HG02970 (cell line): ENCODE data around the gene AGAP3.
A peak's percentile ranks its signal among the peaks of the same experiment; 100 is the strongest.

Experiments used
- ATAC-seq: cut with Tn5 transposase; IDR thresholded peaks from one replicate; pipeline ENCODE4 v1.9.1; 2021; ENCODE audit warnings: mild to moderate bottlenecking, moderate library complexity, moderate number of reproducible peaks; ENCODE audit not compliant: unreplicated experiment, low FRiP score

The AGAP3 gene

DNA sequence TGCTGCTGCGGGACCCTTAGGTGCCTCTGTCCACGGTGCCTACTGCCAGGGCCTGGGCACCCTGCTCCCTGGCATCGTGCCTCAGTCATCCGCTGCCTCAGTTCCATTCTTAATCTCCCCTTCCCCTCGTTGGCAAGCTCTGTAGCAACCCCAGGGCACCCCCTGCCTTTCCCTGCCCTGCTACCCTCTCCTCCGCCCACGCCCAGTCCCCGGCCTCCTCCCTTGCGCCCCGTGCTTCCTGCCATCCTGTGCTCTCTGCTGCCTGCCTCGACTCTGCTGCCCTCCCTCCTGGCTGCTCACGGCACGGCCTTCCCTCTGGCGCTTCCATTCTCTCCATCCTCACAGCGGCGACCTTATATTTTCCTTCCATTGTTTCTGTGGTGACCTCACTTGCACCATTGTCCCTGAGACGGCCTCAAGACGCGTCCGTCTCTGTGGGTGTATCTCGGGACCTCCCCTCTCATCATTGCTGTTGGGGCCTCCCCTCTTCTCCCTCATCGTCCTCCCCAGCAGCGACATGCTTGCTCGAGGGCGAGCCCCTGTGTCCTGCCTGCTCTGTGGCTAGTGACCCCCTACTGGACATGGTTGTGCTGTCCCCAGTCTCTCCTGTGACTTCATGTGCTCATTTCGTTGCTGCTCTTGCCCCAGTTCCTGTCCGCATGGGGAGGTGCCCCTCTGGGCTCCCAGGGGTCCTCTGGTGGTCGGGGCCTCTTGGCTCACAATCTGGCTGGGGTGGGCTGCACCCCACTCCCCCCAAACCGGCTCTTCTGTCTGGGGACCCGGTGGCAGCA is 35.3 kb downstream of the AGAP3 start:
- ATAC-seq = no peak

DNA sequence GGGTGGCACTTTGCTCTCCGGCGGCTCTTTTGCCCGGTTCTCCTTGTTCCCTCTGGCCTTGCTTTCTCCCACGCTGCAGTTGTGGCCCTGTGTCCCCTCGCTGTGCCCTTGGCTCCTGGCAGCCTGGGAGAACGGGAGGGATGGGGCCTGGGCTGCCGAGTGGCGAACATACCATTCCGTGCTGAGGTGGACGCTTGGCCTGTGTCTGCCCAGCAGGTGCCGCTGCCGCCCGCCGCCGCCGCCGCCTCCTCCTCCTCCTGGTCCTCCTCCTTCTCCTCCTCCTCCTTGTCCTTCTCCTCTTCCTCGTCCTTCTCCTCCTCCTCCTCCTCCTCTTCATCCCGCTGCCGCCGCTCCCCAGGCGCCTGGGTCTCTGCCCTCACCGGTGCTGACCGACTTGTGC is 36.0 kb downstream of the AGAP3 start:
- ATAC-seq = no peak

DNA sequence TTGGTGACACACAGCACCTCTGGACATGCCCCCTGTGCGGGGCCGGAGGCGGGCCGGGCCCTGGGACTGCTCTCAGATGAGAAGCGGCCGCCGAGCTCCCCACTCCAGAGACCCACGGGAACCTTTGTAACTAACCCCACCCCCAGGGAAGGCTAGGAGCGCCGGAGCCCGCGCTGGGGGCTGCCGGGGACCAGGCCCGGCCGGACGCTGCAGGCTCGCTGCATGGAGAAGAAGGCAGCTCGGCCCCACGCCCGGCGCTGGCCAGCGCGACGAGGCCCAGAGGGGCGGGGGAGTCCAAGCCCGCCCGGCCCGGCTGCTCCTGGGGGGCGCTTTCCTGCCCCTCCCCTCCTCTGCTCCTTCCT is 36.5 kb downstream of the AGAP3 start:
- no peak for ATAC-seq

DNA sequence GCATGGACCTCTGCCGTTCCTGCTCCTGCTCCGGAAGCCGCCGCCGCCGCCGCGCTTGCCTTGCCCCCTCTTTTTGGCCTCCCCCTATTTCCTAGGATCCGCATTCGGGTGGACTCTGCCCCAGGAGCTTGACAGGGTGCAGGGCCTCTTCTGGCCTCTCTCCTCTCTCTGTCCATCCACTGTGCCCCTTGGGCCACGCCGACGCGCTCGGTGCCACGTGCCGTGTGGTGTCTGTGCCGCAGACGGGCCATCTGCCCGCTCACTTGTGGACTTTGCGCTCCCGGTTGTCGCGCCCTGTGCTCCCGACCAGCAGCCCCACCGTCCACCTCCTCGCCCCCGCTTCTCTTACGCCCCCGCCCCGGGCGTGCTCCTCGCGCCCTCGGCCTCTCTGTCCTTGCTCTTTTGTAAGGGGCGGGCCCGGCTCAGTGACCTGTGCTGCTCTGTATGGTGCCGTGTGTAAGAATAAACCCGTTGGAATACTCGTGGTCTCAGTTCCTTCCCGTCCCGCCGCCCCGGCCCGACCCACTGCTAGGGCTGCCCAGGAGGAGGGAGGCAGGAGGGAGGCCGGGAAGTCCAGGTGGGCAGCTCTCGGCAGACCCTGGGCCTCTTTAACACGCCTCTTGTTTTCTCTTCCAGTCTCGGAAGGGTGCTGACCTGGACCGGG is 37.0 kb downstream of the AGAP3 start:
- ATAC-seq = no peak

DNA sequence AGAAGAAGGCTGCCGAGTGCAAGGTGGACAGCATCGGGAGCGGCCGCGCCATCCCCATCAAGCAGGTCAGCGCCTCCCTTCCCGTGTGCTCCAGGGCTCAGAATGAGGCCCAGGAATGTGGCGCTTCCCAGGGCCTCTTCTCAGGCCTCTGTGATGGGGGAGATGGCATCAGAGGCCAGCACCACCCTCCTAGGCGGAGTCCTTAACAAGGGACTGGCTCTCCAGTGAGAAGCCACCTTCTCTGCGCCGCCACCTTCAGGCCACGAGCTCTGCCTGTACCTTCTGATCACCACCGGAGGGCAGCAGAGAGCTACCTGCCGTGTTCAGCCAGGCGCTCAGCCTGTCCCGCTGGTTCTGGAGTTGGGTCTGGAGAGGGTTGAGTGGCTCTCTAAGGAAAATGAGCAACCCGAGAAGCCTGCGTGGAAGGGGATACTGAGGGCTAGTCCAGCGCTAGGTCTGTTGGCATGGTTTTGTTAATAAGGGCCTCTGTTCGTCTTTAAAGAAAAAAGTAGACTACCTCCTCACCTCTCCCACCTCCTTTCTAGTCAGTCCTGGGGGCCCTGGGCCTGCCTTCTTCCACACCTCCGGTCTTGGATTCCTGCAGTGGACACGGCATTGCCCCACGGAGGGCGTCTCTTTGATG is 37.7 kb downstream of the AGAP3 start:
- ATAC-seq = peak; percentile 62

DNA sequence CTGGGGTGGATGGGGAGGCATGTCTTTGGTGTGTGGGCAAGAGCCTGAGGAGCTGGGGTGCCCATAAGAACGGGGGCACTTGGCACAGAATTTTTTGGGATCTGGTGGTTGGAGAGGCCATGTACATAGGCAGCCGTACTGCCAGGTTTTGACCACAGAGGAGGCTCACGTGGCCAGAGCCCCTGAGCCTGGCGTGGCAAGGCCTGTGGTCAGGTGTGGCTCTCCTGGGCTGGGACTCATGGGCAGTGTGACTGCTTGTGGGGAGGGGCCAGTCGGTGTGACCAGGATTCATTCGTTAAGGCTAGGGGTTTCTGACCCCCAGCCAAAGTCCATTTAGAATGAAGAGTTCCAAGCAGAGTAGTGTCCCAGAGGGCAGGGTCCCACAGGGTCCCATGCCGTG is 38.2 kb downstream of the AGAP3 start:
- no peak for ATAC-seq

DNA sequence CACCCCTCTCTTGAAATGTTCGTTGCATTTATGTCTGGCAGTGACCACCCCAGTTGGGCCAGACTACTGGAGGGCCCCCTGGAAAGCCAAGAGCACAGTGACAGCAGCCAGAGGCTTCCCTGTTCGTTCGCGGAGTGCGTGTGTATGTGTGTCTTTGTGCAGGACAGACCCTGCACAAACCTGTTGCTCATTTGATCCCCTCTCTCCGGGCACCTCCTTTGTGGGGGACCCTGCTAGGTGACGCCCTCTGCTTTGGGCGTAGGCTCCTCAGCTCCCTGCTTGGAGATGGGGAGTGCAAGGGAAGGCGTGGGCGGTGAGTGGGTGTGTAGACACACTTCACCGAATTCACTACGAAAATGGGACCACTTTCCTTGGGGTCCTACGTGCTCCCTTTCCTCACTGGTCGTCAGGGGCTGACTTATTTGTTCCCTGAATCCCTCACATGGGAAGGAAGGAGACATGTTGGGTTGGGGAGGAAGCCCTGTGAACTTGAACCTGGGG is 38.7 kb downstream of the AGAP3 start:
- no peak for ATAC-seq

DNA sequence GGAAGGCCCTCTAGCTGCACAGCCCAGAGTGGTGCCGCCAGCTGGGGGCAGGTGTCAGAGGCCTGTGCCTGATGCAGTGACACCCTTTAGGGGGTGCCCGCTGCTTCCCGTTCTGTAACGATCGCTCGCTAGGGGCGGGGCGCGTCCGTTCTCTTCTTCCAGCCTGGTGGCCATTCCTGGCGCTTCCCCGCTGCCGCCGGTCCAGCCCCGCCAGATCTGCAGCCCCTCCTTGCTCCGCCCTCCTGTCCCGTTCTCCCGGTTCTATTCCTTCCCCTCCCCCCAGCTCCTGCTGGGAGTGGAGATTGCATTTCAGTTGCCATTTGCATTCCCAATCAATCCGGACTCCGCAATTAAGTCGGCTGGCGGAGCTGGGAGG is 39.2 kb downstream of the AGAP3 start:
- no peak for ATAC-seq

DNA sequence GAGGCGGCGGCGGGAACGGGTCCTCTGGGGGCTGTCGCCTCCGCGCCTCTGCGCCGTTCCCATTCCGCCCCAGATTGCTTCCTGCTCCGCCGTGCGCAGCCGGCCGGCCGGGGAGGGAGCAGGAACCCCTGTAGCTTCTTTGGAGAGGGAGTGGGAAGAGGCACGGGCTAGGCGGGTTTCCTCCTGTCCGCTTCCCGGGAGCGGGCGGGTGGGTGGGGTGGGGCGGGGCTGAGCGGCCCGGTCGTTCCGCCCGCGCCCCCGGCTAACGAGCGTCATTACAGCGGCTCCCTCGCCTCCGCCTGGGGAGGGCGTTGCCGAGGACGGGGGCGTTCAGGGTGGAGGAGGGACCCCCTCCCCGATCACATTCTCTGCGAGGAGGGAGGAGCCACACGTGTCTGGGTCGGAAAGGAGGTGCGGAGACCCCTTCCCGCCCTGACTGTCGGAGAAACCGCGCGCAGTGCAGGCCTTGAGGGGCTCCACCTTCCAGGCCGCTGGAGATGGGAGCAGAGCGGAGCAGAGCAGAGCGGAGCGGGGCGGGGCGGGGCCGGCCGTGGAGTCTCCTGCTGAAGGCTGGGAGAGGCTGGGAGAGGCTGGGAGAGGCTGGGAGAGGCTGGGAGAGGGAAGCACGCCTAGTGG is 39.7 kb downstream of the AGAP3 start:
- ATAC-seq = no peak

DNA sequence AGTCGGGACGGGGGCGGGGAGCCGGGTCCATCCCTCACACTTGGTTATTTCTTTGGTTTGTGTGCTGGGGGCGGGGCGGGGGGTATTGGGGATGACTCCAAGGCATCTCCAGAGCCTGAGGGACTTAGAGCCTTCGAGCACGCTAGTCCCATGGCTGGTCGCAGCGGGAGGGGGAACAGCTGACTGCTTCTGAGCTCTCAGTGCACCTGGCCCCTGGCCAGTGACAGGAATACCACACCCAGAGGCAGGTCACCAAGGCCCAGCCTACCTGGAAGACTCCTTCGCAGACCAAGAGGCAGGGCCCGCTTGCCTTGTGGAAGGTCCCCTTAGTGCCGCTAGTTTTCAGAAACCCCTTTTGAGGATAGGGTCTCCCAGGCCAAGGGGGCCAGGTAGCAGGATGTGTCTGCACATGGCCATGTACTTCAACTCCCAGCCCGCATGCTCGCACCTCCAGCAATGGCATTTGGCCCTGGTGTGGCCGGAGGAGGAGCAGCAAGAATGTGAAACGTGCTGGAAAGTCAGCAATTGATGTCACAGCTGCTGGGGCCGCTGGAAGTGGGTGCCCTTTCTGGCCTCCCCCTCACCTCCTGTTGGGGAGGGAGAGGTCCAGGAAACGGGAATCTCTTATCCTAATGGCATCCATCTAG is 40.3 kb downstream of the AGAP3 start:
- ATAC-seq = no peak

DNA sequence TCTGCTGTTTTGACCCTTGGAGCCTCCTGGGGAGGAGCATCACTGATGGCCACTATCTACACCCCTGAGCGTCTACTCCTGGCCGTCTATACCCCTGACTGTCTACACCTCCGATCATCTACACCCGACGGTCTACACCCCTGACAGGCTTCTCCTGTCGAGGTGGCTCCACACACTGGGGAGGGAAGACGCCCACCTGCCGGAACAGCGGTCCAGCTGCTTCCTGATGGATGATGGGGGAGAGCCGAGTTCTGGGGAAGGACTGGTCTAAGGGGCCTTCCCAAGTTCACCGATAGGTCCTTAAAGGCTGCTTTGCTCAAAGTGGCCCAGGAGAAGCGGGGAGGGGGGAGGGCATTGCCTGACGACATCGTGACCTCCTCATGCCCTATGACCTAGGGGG is 41.9 kb downstream of the AGAP3 start:
- no peak for ATAC-seq

DNA sequence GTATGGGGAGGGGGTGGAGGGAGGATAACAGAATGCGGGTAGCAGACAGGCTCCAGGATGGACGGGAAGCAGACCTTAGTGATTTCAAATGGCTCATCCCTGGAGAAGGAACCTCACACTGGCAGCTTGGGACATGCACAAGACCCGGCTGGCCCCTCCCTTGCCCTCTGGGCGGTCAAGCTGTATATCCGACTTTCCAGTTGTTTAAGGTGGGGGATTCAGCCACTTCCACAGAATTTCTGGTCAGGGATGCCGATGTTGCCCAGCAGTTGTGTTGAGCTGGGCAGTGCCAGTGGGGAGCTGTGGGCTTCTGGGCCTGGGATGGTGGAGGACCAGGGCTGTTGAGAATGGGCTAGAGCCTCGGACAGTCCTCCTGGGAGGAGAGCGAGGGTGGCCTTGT is 42.4 kb downstream of the AGAP3 start:
- ATAC-seq = no peak

DNA sequence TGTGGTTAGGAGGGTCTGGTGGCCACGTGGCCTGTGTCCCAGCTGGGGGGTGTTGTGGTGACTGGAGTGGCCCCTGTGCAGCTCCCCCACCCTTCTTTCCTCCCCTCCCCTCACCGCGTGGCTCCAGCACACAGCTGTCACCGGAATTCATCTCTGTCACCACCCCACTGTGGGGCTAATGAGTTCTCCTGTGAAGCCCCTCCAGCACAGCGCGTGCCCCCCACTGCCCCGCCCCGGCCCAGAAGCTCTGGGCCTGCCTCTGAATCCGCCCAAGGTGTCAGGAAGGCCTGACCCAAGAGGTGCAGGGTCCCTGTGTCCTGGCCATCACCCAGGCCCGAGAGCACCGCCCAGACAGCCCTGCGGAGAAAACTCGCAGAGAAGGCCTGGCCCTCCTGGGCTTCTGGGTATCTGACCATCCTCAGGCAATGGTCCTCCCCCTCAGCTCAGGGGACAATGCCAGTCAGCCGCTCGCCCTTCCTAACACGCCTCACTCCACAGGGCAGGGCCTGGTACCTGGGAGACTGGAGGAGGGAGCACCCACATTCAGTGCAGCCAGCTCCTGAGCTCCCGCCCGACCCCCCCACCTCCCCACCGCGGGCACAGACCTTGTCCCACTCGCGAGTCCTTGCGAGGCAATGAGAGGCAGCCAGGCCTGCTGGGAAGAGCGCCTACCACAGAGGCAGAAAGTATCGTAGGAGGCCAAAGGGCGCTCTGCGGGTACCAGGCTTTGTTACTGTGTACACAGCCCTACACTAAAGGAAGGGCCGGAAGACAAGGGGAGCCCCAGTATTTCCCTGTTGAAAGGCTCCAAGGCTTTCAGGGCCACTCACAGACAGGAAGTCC is 43.1 kb downstream of the AGAP3 start:
- no peak for ATAC-seq

DNA sequence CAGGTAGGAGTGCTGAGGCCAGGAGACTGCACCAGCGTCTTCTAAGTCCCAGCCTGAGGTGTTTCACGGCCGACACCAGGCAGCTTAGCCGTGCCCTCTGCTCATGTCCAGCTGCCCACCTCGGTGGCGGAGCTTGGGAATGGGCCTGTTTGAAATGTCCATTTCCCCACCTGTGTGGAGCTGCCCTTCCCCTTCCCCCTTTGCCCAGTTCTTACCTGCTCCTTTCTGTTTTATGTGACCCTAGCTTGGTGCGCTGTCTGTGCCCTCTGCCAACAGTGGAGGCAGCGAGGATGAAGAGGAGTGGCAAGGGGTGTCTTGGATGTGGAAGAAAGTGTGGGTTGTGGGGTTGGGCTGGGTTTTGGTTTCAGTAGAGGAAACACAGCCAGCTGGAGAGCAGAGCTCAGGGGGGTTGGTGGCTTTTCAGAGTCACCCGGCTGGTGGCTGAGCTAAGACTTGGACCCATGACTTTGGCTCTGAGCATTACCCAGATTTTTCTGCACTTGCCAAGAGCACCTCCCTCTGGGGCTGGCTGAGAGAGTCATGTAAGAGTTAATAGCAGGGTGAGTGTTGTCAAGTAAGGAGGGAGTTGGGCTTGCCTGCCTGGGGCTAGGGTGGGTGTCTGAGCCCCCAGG is 43.8 kb downstream of the AGAP3 start:
- no peak for ATAC-seq

DNA sequence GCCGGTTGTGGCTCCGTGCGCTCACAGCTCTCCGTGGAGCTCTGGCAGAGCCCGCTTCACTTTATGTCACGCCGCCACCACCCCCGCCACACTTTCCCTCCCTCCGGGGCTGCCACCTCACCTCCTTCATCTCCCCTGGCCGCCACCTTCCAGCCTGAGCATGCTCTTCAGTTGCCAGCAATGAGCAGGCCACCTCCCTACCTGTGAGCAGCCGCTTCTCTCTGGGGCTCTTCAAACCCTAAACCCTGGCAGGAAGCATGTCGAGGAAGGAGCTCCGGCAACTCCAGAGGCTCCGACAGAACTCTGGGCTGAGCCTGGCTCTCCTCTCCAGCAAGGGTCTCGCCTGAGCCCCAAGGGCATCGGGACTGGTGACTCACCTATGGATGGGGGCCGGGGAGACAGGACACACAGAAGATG is 44.5 kb downstream of the AGAP3 start:
- ATAC-seq = no peak

DNA sequence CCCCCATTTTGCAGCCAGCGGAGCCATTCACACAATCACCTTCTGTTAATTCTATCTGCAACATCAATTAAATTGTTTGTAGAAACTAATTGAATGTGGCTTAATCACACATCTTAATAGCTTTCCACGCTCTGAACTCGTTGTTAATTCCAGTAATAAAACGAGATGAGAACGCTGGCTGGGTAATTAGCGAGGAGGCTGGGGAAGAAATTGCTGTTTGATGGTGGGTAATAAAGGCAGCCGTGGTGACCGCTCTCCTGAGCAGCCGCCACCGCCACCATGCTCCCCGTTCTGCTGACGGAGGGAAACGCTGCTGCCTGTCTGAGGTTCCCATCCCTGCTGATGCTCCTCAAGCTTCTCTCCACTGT is 44.9 kb downstream of the AGAP3 start:
- no peak for ATAC-seq

DNA sequence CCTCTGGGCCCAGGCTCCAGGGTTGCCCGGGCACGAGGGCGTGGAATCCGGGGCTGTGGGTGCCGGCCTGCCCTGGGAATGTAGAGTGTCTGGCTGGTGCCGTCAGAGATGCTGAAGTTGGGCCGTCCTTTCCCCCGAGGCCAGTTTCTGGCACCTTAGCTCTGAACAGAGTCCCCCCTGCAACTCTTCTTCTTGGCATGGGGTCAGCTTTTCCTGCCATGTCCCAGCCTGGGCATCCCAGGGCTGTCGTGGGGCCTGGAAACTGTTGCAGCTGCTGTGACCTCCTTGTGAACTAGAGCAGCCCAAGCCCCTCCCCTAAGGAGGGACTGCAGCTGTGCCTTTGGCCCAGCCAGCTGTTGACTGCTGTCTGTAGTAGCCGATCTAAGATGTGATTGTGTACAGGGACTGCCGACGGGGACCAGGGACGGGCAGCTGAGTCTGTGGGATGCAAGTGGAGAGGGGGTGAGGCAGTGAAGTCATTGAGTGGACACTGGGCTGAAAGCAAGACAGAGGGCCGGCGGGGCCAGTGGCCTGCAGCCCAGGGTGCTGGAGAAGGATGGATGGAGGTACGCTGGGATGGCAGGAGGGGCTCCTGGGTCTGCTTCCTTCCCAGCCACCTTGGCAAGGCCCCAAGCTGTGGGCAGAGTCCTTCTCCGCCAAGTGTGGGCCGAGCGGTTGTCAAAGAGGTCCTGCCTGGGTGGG is 45.5 kb downstream of the AGAP3 start:
- no peak for ATAC-seq

DNA sequence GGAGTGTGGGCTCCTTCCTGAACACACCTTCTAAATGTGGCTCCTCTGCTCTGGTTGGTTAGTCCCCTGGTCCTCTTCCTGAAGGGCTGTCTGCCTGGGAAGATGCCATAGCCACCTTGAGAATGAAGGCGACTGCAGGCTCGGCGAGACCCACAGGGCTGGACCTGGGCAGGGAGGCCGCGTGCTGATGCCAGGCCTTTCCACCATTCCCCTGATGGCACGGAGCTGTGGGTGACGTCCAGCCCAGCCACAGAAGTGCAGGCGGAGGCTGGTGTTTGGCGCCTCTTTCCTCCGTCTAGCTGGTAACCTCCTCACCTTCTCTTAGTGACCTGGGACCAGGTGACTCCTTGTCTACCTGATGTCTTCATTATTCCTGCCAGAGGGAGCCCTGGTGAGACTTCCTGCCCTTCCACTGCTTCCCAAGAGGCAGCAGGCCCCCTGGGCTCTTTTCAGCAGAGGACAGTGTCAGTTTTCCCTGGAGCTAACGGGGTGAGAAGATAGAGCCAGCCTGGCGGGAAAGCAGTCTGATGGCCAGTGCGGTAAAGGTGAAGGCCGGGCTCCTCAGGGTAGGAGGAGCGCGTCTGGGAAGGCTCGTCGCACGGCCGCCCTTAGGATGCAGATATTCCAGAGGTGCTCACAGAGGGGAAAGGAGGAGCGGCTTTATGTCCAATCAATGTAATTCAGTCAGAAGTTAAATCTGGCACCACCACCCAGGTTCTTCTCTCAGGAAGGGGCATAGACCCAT is 46.4 kb downstream of the AGAP3 start:
- no peak for ATAC-seq
